Testis (tissue), 3 donors: ENCODE measurements around the gene THSD1. TPM values are rescaled to one million over a fixed set of nuclear protein-coding genes. Genes with fewer than 3 reads are reported as not detected.
A peak's percentile ranks its signal among the peaks of the same experiment; 100 is the strongest.
"Not testable (repeated sequence)": the region's sequence is repeated elsewhere in the genome, so short reads cannot be mapped to it uniquely, and the experiment has no call there.

ENCODE experiments used
- DNase-seq: peaks from one replicate; pipeline ENCODE4 v3.0.0-alpha.2; 2019
- H3K27ac ChIP-seq, 2 donors: fragments of 200-600 bp; sonication (generic); one replicate each; pipeline ENCODE4 v1.5.1; 2019
- H3K27me3 ChIP-seq: fragments of 200-600 bp; sonication (generic); one replicate; pipeline ENCODE4 v1.5.1; 2019
- H3K36me3 ChIP-seq: fragments of 200-600 bp; sonication (generic); one replicate; pipeline ENCODE4 v1.5.1; 2017; ENCODE audit warnings: low read depth; ENCODE audit errors: missing control alignments
- H3K4me1 ChIP-seq: fragments of 200-600 bp; sonication (generic); one replicate; pipeline ENCODE4 v1.5.1; 2019
- H3K4me3 ChIP-seq, 2 donors: fragments of 200-600 bp; sonication (generic); one replicate each; pipeline ENCODE4 v1.5.1; 2017 to 2019
- H3K9me3 ChIP-seq: fragments of 200-600 bp; sonication (generic); one replicate; pipeline ENCODE4 v1.5.1; 2017
- CTCF ChIP-seq, 3 experiments: fragments of 450-650 bp in 2 of 3; fragments of 200-600 bp in 1 of 3; sonication (generic) in 1 of 3; IDR thresholded peaks; one replicate each; pipeline ENCODE4 v1.5.1; 2016 to 2019; ENCODE audit warnings: antibody characterized with exemption in 3 of 3, mild to moderate bottlenecking in 2 of 3, moderate library complexity in 1 of 3
- POLR2A ChIP-seq: fragments of 450-650 bp; IDR thresholded peaks from one replicate; pipeline ENCODE4 v1.6.1; 2017; ENCODE audit warnings: antibody characterized with exemption, mild to moderate bottlenecking, moderate library complexity
- WGBS, 2 donors: methylation state at CpG; one replicate each; pipeline ENCODE4 v1.1.5; 2018; 5-methylcytosine and 5-hydroxymethylcytosine counted together
- intact Hi-C: fragments of 100-400 bp; cut with DNase I; formaldehyde crosslinking; loops from one replicate; pipeline ENCODE4 v1.15.1; 2023; ENCODE audit warnings: low total_unique reads
- polyA plus RNA-seq: library from polyadenylated mRNA; stranded (reverse); fragments of 350-450 nt; fragmentation: Illumina TruSeq; extraction: RNeasy Lipid Tissue Mini Kit (QIAGEN cat#74804); gene quantifications from one replicate; pipeline ENCODE4 v1.2.3, GENCODE V29; 2014; ENCODE audit warnings: low read depth, low replicate concordance; ENCODE audit not compliant: insufficient read depth
- total RNA-seq, 2 donors: library from RNA; depleted of rRNA; stranded (reverse); fragments of >200 nt; gene quantifications; one replicate each; pipeline ENCODE4 v1.2.3, GENCODE V29; 2016

Gene THSD1
- total and polyA plus RNA-seq, 3 donors from 2014 or later, result 4.4 to 4.9 (median 4.7) TPM

- H3K4me3 ChIP-seq, result no peak overlapping the region
- WGBS, 2 donors, result 30 to 35% methylated on average over 5 of the region's 5 CpGs
- intact Hi-C loops, result loop anchor here (10.0 kb wide), 1 partner anchor 107 kb away; the partner anchor contains the start of genes CKAP2 and VPS36
- TF ChIP-seq CTCF (IDR thresholded peaks at IDR 0.05) (no peak), POLR2A (no peak)
- no peaks in the 10 kb centered on the region for H3K4me1 ChIP-seq
- H3K27ac ChIP-seq, result no peak overlapping the region
- no peaks in the 10 kb centered on the region for H3K9me3 ChIP-seq
- no peaks in the 10 kb centered on the region for H3K27me3 ChIP-seq
- DNase-seq, result no peak
- no peaks in the 10 kb centered on the region for H3K36me3 ChIP-seq
These were observed 57.9 kb downstream of the THSD1 start for GRCh38 chr13:52348071-52348470.

- H3K27me3 ChIP-seq, result no peaks in the 10 kb centered on the region
- no peak overlapping the region for H3K27ac ChIP-seq
- intact Hi-C loops, result loop anchor here (10.0 kb wide), 1 partner anchor 109 kb away; the partner anchor contains the start of genes CKAP2 and VPS36
- H3K9me3 ChIP-seq, result no peaks in the 10 kb centered on the region
- no peak for DNase-seq
- 80 to 82% methylated on average over 5 of the region's 5 CpGs for WGBS, 2 donors
- H3K4me1 ChIP-seq, result no peaks in the 10 kb centered on the region
- TF ChIP-seq CTCF (IDR thresholded peaks at IDR 0.05), result no peak
- no peak for TF ChIP-seq POLR2A
- H3K4me3 ChIP-seq, result no peak overlapping the region
- H3K36me3 ChIP-seq, result no peaks in the 10 kb centered on the region
These were observed 60.2 kb downstream of the THSD1 start for GRCh38 chr13:52345631-52346251.

GRCh38 chr13:52345048-52345447 lies 60.9 kb downstream of the THSD1 start:
- peak overlapping the region in 1 of 2 donors; percentile 13 for H3K4me3 ChIP-seq
- no peak overlapping the region for H3K27ac ChIP-seq
- H3K27me3 ChIP-seq, result no peaks in the 10 kb centered on the region
- H3K4me1 ChIP-seq, result no peaks in the 10 kb centered on the region
- TF ChIP-seq POLR2A (no peak), CTCF (IDR thresholded peaks at IDR 0.05) (no peak)
- WGBS, 2 donors, result 44 to 49% methylated on average over 3 of the region's 3 CpGs
- no peaks in the 10 kb centered on the region for H3K36me3 ChIP-seq
- no peak for DNase-seq
- intact Hi-C loops, result loop anchor here (10.0 kb wide), 1 partner anchor 110 kb away; the partner anchor contains the start of genes CKAP2 and VPS36
- H3K9me3 ChIP-seq, result no peaks in the 10 kb centered on the region

DNA sequence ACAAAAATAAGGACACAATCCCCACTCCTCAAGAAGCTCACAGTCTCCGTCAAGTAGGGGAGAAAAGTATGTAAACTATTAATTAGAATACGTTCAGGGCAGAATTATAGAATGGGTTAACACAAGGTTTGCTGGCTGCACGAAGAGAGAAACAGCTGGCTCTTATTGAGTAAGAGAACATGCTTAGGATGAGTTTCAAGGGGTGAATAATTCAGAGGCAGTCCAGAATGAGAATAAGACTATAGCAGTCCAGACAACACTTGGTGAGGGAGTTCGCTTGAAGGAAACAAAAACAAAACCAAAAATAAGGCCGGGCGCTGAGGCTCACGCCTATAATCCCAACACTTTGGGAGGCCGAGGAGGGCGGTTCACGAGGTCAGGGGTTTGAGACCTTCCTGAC lies 61.9 kb downstream of the THSD1 start:
- no peak for DNase-seq
- H3K27ac ChIP-seq, result no peak overlapping the region
- intact Hi-C loops, result loop anchor here (10.0 kb wide), 1 partner anchor 111 kb away; the partner anchor contains the start of genes CKAP2 and VPS36

GRCh38 chr13:52342203-52342602 lies 63.8 kb downstream of the THSD1 start:
- not testable (repeated sequence) for H3K27ac ChIP-seq, H3K36me3 ChIP-seq, H3K4me3 ChIP-seq, H3K27me3 ChIP-seq, H3K9me3 ChIP-seq, DNase-seq, H3K4me1 ChIP-seq
- intact Hi-C loops, result loop anchor here (10.0 kb wide), 1 partner anchor 113 kb away; the partner anchor contains the start of genes CKAP2 and VPS36
- WGBS, 2 donors, result 92 to 96% methylated on average over 3 of the region's 3 CpGs

More for the DNA sequence above, 61.9 kb downstream of the THSD1 start:
- Histone ChIP-seq H3K27me3 (no peaks in the 10 kb centered on the region), H3K36me3 (no peaks in the 10 kb centered on the region), H3K9me3 (no peaks in the 10 kb centered on the region), H3K4me3 (no peak overlapping the region), H3K4me1 (no peaks in the 10 kb centered on the region)
- TF ChIP-seq CTCF (IDR thresholded peaks at IDR 0.05), result no peak
- TF ChIP-seq POLR2A, result no peak
- 64 to 66% methylated on average over 10 of the region's 10 CpGs for WGBS, 2 donors

- H3K4me1 ChIP-seq, H3K4me3 ChIP-seq, H3K27me3 ChIP-seq, DNase-seq, H3K9me3 ChIP-seq, H3K27ac ChIP-seq, H3K36me3 ChIP-seq, intact Hi-C loops: not testable (repeated sequence)
- WGBS, 2 donors, result 91 to 95% methylated on average over 7 of the region's 7 CpGs
These were observed 68.0 kb downstream of the THSD1 start for GRCh38 chr13:52337828-52338455.

- intact Hi-C loops, DNase-seq, H3K4me3 ChIP-seq, H3K4me1 ChIP-seq, H3K27ac ChIP-seq, H3K27me3 ChIP-seq, H3K36me3 ChIP-seq, H3K9me3 ChIP-seq: not testable (repeated sequence)
- no CpG with 5 or more reads among the region's 22 CpGs for WGBS, 2 donors
These were observed 71.9 kb downstream of the THSD1 start for GRCh38 chr13:52334107-52334506.

GRCh38 chr13:52331844-52332243 lies 74.1 kb downstream of the THSD1 start:
- H3K4me1 ChIP-seq, H3K27ac ChIP-seq, H3K4me3 ChIP-seq, H3K36me3 ChIP-seq, intact Hi-C loops, H3K9me3 ChIP-seq, H3K27me3 ChIP-seq, DNase-seq: not testable (repeated sequence)
- WGBS, 2 donors, result 83 to 85% methylated on average over 3 to 6 of the region's 6 CpGs
